ENCODE measurements around the gene FCRL3. TPM values are rescaled to one million over a fixed set of nuclear protein-coding genes. Genes with fewer than 3 reads are reported as not detected.

The FCRL3 gene
- total RNA-seq, 6 experiments from 2014 or later = 0.12 to 0.60 (median 0.20) TPM

DNA sequence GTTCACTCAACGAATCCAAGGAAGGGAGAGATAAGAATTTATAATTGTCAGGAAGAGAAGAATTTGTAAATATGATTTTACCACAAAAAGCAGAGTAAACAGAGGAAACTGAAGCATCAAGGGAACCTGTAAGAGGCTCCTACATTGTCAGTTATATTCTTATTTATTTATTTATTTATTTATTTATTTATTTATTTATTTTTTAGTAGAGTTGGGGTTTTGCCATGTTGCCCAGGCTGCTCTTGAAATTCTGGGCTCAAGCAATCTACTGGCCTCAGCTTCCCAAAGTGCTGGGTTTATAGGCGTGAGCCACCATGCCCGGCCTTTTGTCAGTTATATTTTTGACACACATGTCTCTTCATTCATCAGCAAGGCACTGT is 47.1 kb downstream of the FCRL3 start:
- no peaks in the 10 kb centered on the region for H3K27me3 ChIP-seq
- 30% methylated on average over 3 of the region's 3 CpGs for WGBS (ENCODE audit: insufficient coverage, low coverage, low lambda C conversion rate, missing lambda C conversion rate)
- ATAC-seq (no peak), DNase-seq (no peak)
- no peaks in the 10 kb centered on the region for H3K36me3 ChIP-seq
- H3K9me3 ChIP-seq = no peaks in the 10 kb centered on the region
- H3K27ac ChIP-seq = no peak overlapping the region
- H3K4me3 ChIP-seq = no peak overlapping the region
- intact Hi-C loops (cut with DNase I) = no loop called here
- no peaks in the 10 kb centered on the region for H3K4me1 ChIP-seq
- TF ChIP-seq POLR2A (IDR thresholded peaks at IDR 0.05) = no peak
- TF ChIP-seq, protein P1, sequence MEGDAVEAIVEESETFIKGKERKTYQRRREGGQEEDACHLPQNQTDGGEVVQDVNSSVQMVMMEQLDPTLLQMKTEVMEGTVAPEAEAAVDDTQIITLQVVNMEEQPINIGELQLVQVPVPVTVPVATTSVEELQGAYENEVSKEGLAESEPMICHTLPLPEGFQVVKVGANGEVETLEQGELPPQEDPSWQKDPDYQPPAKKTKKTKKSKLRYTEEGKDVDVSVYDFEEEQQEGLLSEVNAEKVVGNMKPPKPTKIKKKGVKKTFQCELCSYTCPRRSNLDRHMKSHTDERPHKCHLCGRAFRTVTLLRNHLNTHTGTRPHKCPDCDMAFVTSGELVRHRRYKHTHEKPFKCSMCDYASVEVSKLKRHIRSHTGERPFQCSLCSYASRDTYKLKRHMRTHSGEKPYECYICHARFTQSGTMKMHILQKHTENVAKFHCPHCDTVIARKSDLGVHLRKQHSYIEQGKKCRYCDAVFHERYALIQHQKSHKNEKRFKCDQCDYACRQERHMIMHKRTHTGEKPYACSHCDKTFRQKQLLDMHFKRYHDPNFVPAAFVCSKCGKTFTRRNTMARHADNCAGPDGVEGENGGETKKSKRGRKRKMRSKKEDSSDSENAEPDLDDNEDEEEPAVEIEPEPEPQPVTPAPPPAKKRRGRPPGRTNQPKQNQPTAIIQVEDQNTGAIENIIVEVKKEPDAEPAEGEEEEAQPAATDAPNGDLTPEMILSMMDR (IDR thresholded peaks at IDR 0.05) = no peak

DNA sequence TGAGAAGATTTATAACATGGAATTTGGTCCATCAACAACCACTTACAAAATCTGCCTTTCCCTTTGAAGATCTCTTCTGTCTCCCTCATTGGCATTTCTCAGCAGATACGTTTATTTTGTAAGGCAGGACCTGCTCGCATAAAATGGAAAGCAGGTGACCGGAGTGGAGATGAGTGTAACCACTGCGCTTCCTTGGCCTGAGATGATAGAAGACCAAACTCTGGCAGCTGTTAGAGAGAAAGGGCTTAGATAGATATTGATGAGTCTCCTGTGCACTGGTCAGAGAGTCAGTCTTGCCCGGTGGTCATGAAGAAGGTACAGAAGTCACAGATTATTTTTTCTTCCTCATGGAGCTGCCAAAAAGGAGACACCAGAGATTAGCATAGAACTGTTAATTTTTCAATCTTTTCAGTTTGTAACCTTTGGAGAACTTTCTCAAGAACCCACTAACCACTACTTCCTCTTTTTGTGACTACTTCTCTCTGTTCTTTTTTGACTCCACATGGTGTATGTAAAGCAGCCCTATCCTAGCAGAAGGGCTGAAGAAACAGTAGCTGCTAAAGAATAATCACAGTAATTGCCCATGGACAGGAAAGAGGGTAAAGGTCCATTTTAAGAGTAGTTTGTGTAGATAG is 47.6 kb downstream of the FCRL3 start:
- peak in 1 of 4 donors; percentile 46 for ATAC-seq
- no peaks in the 10 kb centered on the region for H3K4me1 ChIP-seq
- no peak overlapping the region for H3K27ac ChIP-seq
- no peak for DNase-seq
- H3K27me3 ChIP-seq = no peaks in the 10 kb centered on the region
- TF ChIP-seq, protein P1 (IDR thresholded peaks at IDR 0.05) = no peak
- H3K36me3 ChIP-seq = no peaks in the 10 kb centered on the region
- H3K4me3 ChIP-seq = no peak overlapping the region
- intact Hi-C loops (cut with DNase I) = no loop called here
- WGBS (ENCODE audit: insufficient coverage, low coverage, low lambda C conversion rate, missing lambda C conversion rate) = 56% methylated on average over 5 of the region's 5 CpGs
- no peaks in the 10 kb centered on the region for H3K9me3 ChIP-seq

DNA sequence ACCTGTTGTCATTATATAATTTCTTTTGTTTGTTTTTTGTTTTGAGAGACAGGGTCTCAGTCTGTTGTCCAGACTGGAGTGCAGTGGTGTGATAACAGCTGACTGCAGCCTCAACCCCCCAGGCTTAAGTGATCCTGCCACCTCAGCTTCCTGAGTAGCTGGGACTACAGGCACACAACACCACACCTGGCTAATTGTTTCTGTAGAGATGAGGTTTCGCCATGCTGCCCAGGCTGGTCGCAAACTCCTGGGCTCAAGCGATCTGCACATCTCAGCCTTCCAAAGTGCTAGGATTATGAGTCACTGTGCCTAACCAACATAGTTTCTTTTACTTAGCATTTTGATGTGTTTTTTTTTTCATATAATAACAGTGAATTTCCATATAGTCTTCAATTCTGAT is 52.3 kb downstream of the FCRL3 start:
- Histone ChIP-seq H3K4me3 (no peak overlapping the region), H3K36me3 (no peaks in the 10 kb centered on the region), H3K4me1 (no peaks in the 10 kb centered on the region), H3K27ac (no peak overlapping the region), H3K9me3 (no peaks in the 10 kb centered on the region), H3K27me3 (no peaks in the 10 kb centered on the region)
- ATAC-seq (no peak), DNase-seq (no peak)
- WGBS (ENCODE audit: insufficient coverage, low coverage, low lambda C conversion rate, missing lambda C conversion rate) = 62% methylated on average over 3 of the region's 3 CpGs
- intact Hi-C loops (cut with DNase I) = no loop called here
- no peak for TF ChIP-seq POLR2A (IDR thresholded peaks at IDR 0.05)
- TF ChIP-seq, protein P1 (IDR thresholded peaks at IDR 0.05) = no peak

DNA sequence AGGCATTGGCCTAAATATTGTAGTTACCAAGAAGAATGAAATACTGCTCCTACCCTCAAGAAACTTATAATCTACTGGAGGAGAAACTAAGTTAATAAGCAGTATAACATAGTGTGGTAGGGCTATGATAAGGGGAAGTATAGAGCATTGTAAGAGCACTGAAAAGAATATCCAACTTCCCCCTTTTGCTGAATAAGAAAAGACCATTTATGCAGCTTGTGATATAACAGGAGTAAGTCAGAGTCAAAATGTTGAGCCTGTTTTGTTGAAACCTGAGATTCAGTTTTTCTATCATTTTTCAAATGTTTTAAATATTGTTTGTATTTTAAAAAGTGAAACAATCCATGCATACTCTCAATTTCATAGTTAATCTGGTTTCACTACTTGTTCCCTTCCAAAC is 54.4 kb downstream of the FCRL3 start:
- intact Hi-C loops (cut with DNase I) = no loop called here
- ATAC-seq = no peak
- H3K27me3 ChIP-seq = no peaks in the 10 kb centered on the region
- no peak for DNase-seq
- TF ChIP-seq, protein P1 (IDR thresholded peaks at IDR 0.05) = no peak
- TF ChIP-seq POLR2A (IDR thresholded peaks at IDR 0.05) = no peak
- H3K9me3 ChIP-seq = no peaks in the 10 kb centered on the region
- no peaks in the 10 kb centered on the region for H3K4me1 ChIP-seq
- no peaks in the 10 kb centered on the region for H3K36me3 ChIP-seq
- H3K4me3 ChIP-seq = no peak overlapping the region
- no peak overlapping the region for H3K27ac ChIP-seq

DNA sequence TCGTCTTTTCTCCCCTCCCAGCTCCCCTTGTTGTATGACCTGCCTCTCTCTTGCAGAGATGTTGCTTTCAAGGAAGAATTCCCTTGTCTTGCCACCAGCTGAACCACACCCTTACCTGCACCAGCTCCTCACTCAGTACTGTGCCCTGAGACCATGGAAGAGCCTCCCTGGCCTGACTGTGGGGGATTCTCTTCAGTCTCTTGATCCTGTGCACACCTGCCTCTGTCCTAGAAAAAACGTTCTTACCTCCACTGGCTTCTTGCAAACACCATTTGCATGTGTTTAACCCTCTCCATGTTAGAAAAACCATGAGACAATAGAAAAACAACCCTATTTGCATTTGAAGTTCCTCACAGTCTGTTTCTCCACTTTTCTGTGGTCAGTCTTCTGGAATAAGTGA is 59.4 kb downstream of the FCRL3 start:
- DNase-seq = no peak
- Histone ChIP-seq H3K9me3 (no peaks in the 10 kb centered on the region), H3K27me3 (no peaks in the 10 kb centered on the region), H3K4me3 (no peak overlapping the region), H3K4me1 (no peaks in the 10 kb centered on the region), H3K36me3 (no peaks in the 10 kb centered on the region), H3K27ac (no peak overlapping the region)
- intact Hi-C loops (cut with DNase I) = no loop called here
- no peak for ATAC-seq
- 11% methylated on average over 2 of the region's 2 CpGs for WGBS (ENCODE audit: insufficient coverage, low coverage, low lambda C conversion rate, missing lambda C conversion rate)
- no peak for TF ChIP-seq POLR2A (IDR thresholded peaks at IDR 0.05)
- TF ChIP-seq, protein P1 (IDR thresholded peaks at IDR 0.05) = no peak

Data from right lobe of liver (tissue), 6 donors.